IMR-90 (cell line): Measurements from ENCODE around the gene KRTAP5-6. TPM values are rescaled to one million over a fixed set of nuclear protein-coding genes. Genes with fewer than 3 reads are reported as not detected.

Experiments
- ATAC-seq: fragments of 200-7000 bp; cut with Tn5 transposase; 2 replicates; pipeline ENCODE4 v1.9.1; 2020; ENCODE audit warnings: low read depth, mild to moderate bottlenecking, moderate library complexity
- BruUV-seq: library from RNA; stranded (reverse); fragments of 400-500 nt; replicated peaks from 2 replicates; lab custom pipeline; 2021; lab: Mats Ljungman, UMichigan
- CTCF ChIA-PET: fragments of 300-600 bp; formaldehyde crosslinking; extraction: SDS; loops from one replicate; lab custom pipeline; 2021; ENCODE audit warnings: antibody characterized with exemption; lab: Yijun Ruan, JAX
- POLR2A ChIA-PET: fragments of 300-600 bp; sonication (Branson Sonifier 250); formaldehyde crosslinking; loops from one replicate; lab custom pipeline; 2022; ENCODE audit warnings: antibody characterized with exemption; ENCODE audit not compliant: unreplicated experiment; lab: Charles Lee
- DNase-seq: peaks from one replicate; pipeline ENCODE4 v3.0.0; 2013
- H2AFZ ChIP-seq: replicated peaks from 2 replicates; pipeline ENCODE3; 2013; ENCODE audit warnings: low read length, mild to moderate bottlenecking; ENCODE audit not compliant: poor library complexity
- H2AK5ac ChIP-seq: 2 replicates; pipeline ENCODE4 v1.6.1; 2013; ENCODE audit warnings: low read depth, low read length, inconsistent platforms
- H2AK9ac ChIP-seq: replicated peaks from 2 replicates; pipeline ENCODE3; 2013; ENCODE audit warnings: mild to moderate bottlenecking, low read depth, low read length, moderate library complexity; ENCODE audit not compliant: poor library complexity
- H2BK120ac ChIP-seq: 2 replicates; pipeline ENCODE4 v1.6.1; 2013; ENCODE audit warnings: low read depth, low read length, inconsistent platforms
- H2BK15ac ChIP-seq: 3 replicates; pipeline ENCODE4 v1.6.1; 2013; ENCODE audit warnings: low read depth, low read length, inconsistent platforms
- H2BK20ac ChIP-seq: 2 replicates; pipeline ENCODE4 v1.6.1; 2013; ENCODE audit warnings: low read depth, mild to moderate bottlenecking, inconsistent platforms, low read length, moderate library complexity
- H2BK5ac ChIP-seq: 2 replicates; pipeline ENCODE4 v1.6.1; 2013; ENCODE audit warnings: mild to moderate bottlenecking, low read depth, low read length, inconsistent platforms; ENCODE audit not compliant: poor library complexity, severe bottlenecking
- H3K14ac ChIP-seq: replicated peaks from 2 replicates; pipeline ENCODE4 v1.6.1; 2013; ENCODE audit warnings: low read depth, low read length, inconsistent platforms
- H3K18ac ChIP-seq: 2 replicates; pipeline ENCODE4 v1.6.1; 2013; ENCODE audit warnings: low read depth, low read length, control low read depth
- H3K23ac ChIP-seq: 2 replicates; pipeline ENCODE4 v1.6.1; 2013; ENCODE audit warnings: low read depth, low read length, inconsistent platforms
- H3K27ac ChIP-seq: 2 replicates; pipeline ENCODE4 v1.5.1; 2013; ENCODE audit warnings: mild to moderate bottlenecking, control low read depth, low read length; ENCODE audit not compliant: insufficient read depth
- H3K27me3 ChIP-seq: 2 replicates; pipeline ENCODE4 v1.6.1; 2013; ENCODE audit warnings: low read length; ENCODE audit not compliant: control insufficient read depth, insufficient read depth
- H3K36me3 ChIP-seq: 2 replicates; pipeline ENCODE4 v1.6.1; 2013; ENCODE audit warnings: low read length, mixed read lengths; ENCODE audit not compliant: control insufficient read depth, insufficient read depth
- H3K4ac ChIP-seq: 2 replicates; pipeline ENCODE4 v1.6.1; 2013; ENCODE audit warnings: low read depth, low read length, inconsistent platforms
- H3K4me1 ChIP-seq: 2 replicates; pipeline ENCODE4 v1.6.1; 2013; ENCODE audit warnings: low read length, mixed read lengths; ENCODE audit not compliant: control insufficient read depth, insufficient read depth
- H3K4me2 ChIP-seq: 2 replicates; pipeline ENCODE4 v1.6.1; 2013; ENCODE audit warnings: low read depth, mild to moderate bottlenecking, control low read depth, low read length, moderate library complexity
- H3K4me3 ChIP-seq: 2 replicates; pipeline ENCODE4 v1.5.1; 2013; ENCODE audit warnings: low read depth, mild to moderate bottlenecking, control low read depth, low read length, moderate library complexity; ENCODE audit not compliant: insufficient read depth
- H3K56ac ChIP-seq: 2 replicates; pipeline ENCODE4 v1.6.1; 2013; ENCODE audit warnings: low read length, inconsistent platforms; ENCODE audit not compliant: insufficient read depth; ENCODE audit errors: extremely low read depth
- H3K79me1 ChIP-seq, 2 experiments: 2 replicates each; pipeline ENCODE4 v1.6.1; 2013; ENCODE audit warnings: low read length in 2 of 2, inconsistent platforms in 1 of 2, low read depth in 1 of 2
- H3K9ac ChIP-seq: 2 replicates; pipeline ENCODE4 v1.6.1; 2013; ENCODE audit warnings: low read depth, low read length, control low read depth
- H3K9me1 ChIP-seq: 2 replicates; pipeline ENCODE4 v1.6.1; 2013; ENCODE audit warnings: low read length, inconsistent platforms; ENCODE audit not compliant: insufficient read depth
- H3K9me3 ChIP-seq: 2 replicates; pipeline ENCODE4 v1.6.1; 2013; ENCODE audit warnings: low read length; ENCODE audit not compliant: control insufficient read depth, insufficient read depth
- H4K20me1 ChIP-seq: 2 replicates; pipeline ENCODE4 v1.6.1; 2013; ENCODE audit warnings: low read length, inconsistent platforms; ENCODE audit not compliant: insufficient read depth
- H4K5ac ChIP-seq: 2 replicates; pipeline ENCODE4 v1.6.1; 2013; ENCODE audit warnings: mild to moderate bottlenecking, low read depth, low read length, control low read depth
- H4K8ac ChIP-seq, 2 experiments: 2 replicates each; pipeline ENCODE4 v1.6.1; 2013; ENCODE audit warnings: low read depth in 2 of 2, low read length in 2 of 2, control low read depth in 1 of 2, inconsistent platforms in 1 of 2
- H4K91ac ChIP-seq: 2 replicates; pipeline ENCODE4 v1.6.1; 2013; ENCODE audit warnings: low read depth, low read length, inconsistent platforms; ENCODE audit not compliant: insufficient read depth
- CTCF ChIP-seq: conservative IDR thresholded peaks from 2 replicates; pipeline ENCODE4 v1.5.1; 2012; ENCODE audit warnings: mild to moderate bottlenecking, low read depth, low read length, improper control_type of control experiment
- ELK1 ChIP-seq: fragments of 150-350 bp; IDR thresholded peaks from 2 replicates; pipeline ENCODE4 v1.6.1; 2016; ENCODE audit warnings: low read depth, mild to moderate bottlenecking, low read length, moderate library complexity, borderline replicate concordance
- MAFK ChIP-seq: IDR thresholded peaks from 2 replicates; pipeline ENCODE4 v1.6.1; 2012; ENCODE audit warnings: low read depth, low read length, improper control_type of control experiment
- RFX5 ChIP-seq: IDR thresholded peaks from 2 replicates; pipeline ENCODE4 v1.8.0; 2012; ENCODE audit warnings: low read depth, mild to moderate bottlenecking, low read length, moderate library complexity
- SMC3 ChIP-seq: fragments of 150-350 bp; IDR thresholded peaks from 2 replicates; pipeline ENCODE4 v1.6.1; 2016; ENCODE audit warnings: low read depth, mild to moderate bottlenecking, antibody characterized with exemption, low read length, moderate library complexity
- WGBS, 2 experiments: methylation state at CpG; one replicate each; pipeline versions ENCODE4 v1.1.5 to v1.1.7; 2013; ENCODE audit warnings: missing lambda C conversion rate in 2 of 2; ENCODE audit not compliant: insufficient read length in 1 of 2; ENCODE audit errors: extremely low coverage in 2 of 2; 5-methylcytosine and 5-hydroxymethylcytosine counted together
- dilution Hi-C: fragments of 300-500 bp; cut with HindIII; formaldehyde crosslinking; loops from one replicate; pipeline ENCODE4 v1.14.3; 2018; ENCODE audit warnings: low sequenced_read_pairs; ENCODE audit not compliant: unreplicated experiment
- in situ Hi-C: fragments of 300-500 bp; cut with MboI; formaldehyde crosslinking; loops from 3 replicates; pipeline ENCODE4 v1.14.3; 2019; ENCODE audit warnings: low sequenced_read_pairs, inconsistent platforms, mixed read lengths
- intact Hi-C: fragments of 100-400 bp; cut with micrococcal nuclease; formaldehyde crosslinking; loops from 2 replicates; pipeline ENCODE4 v1.10.0; 2022
- polyA plus RNA-seq, 3 experiments: library from polyadenylated mRNA; depleted of rRNA; stranded (reverse); fragments of >200 nt; gene quantifications; 2 replicates each; pipeline ENCODE4 v1.2.3, GENCODE V29; 2012; ENCODE audit warnings: low replicate concordance in 1 of 3
- total RNA-seq: library from RNA; depleted of rRNA; stranded (reverse); fragments of >200 nt; gene quantifications from 2 replicates; pipeline ENCODE4 v1.2.3, GENCODE V29; 2012

KRTAP5-6 gene
- total and polyA plus RNA-seq, 2 of the 4 experiments (the other 2 are of a cell fraction): not detected

GRCh38 chr11:1672613-1673350, 24.2 kb upstream of the KRTAP5-6 start:
- Histone ChIP-seq H3K9me1 (no peaks in the 10 kb centered on the region; the same call in 1 of the 2 replicates), H3K9ac (no peak overlapping the region), H2AK9ac (no peak overlapping the region), H3K4ac (no peak overlapping the region), H3K56ac (no peak overlapping the region), H2BK5ac (no peak overlapping the region), H3K36me3 (no peaks in the 10 kb centered on the region), H2BK15ac (no peak overlapping the region), H2AK5ac (no peak overlapping the region), H2BK20ac (no peak overlapping the region), H4K20me1 (no peaks in the 10 kb centered on the region), H4K8ac (no peak overlapping the region), H3K9me3 (0 out of 2 replicates have a peak, but pooled peaks cover 2% of the 10 kb centered on the region), H2AFZ (no peak overlapping the region), H3K4me2 (no peak overlapping the region), H2BK120ac (no peak overlapping the region), H3K27me3 (peaks cover 54% of the 10 kb centered on the region), H3K4me3 (no peak overlapping the region), H3K4me1 (no peaks in the 10 kb centered on the region), H3K18ac (no peak overlapping the region), H3K27ac (no peak overlapping the region), H4K91ac (no peak overlapping the region), H3K79me1 (no peaks in the 10 kb centered on the region), H3K23ac (no peak overlapping the region), H3K14ac (no peak overlapping the region), H4K5ac (no peak overlapping the region)
- ATAC-seq (no peak), DNase-seq (no peak)
- BruUV-seq: no TSS peak
- ChIA-PET POLR2A (no interaction called here), CTCF (no interaction called here)
- WGBS, 2 experiments: 80% methylated on average over 3 of the region's 15 CpGs; no CpG with 5 or more reads in 1 of the 2 experiments
- dilution Hi-C loops: no loop called here
- in situ Hi-C loops: no loop called here
- TF ChIP-seq MAFK: no peak
- no peak for TF ChIP-seq RFX5
- no peak for TF ChIP-seq CTCF
- TF ChIP-seq SMC3: no peak
- no peak for TF ChIP-seq ELK1
- intact Hi-C loops: no loop called here
